GM23338 (cell line): Measurements from ENCODE around the gene UBTD1. TPM values are rescaled to one million over a fixed set of nuclear protein-coding genes. Genes with fewer than 3 reads are reported as not detected.

Source experiments
- ATAC-seq: fragments of 200-7000 bp; cut with Tn5 transposase; 3 replicates; pipeline ENCODE4 v1.9.1; 2020
- DNase-seq: peaks from one replicate; pipeline ENCODE4 v3.0.0-alpha.2; 2015; ENCODE audit warnings: low spot score
- H2AFZ ChIP-seq: fragments of 200-600 bp; sonication (generic); 2 replicates; pipeline ENCODE4 v1.8.0; 2016; ENCODE audit warnings: antibody characterized with exemption, mild to moderate bottlenecking, moderate library complexity
- H3F3A ChIP-seq: fragments of 200-600 bp; sonication (generic); replicated peaks from 2 replicates; pipeline ENCODE4 v1.8.0; 2017; ENCODE audit warnings: antibody characterized with exemption, mixed run types, low read depth
- H3K27ac ChIP-seq: fragments of 200-600 bp; sonication (generic); 2 replicates; pipeline ENCODE4 v1.6.1; 2016; ENCODE audit warnings: low read depth
- H3K27me3 ChIP-seq: fragments of 200-600 bp; sonication (generic); 2 replicates; pipeline ENCODE4 v1.8.0; 2016; ENCODE audit warnings: mild to moderate bottlenecking, mixed run types, moderate library complexity; ENCODE audit not compliant: insufficient read depth
- H3K36me3 ChIP-seq: fragments of 200-600 bp; sonication (generic); 2 replicates; pipeline ENCODE4 v1.8.0; 2016; ENCODE audit warnings: mild to moderate bottlenecking; ENCODE audit not compliant: insufficient read depth
- H3K4me1 ChIP-seq: fragments of 200-600 bp; sonication (generic); 2 replicates; pipeline ENCODE4 v1.8.0; 2016; ENCODE audit warnings: mild to moderate bottlenecking, moderate library complexity; ENCODE audit not compliant: insufficient read depth
- H3K4me2 ChIP-seq: fragments of 200-600 bp; sonication (generic); 2 replicates; pipeline ENCODE4 v1.7.1; 2017; ENCODE audit warnings: mixed run types
- H3K4me3 ChIP-seq: fragments of 200-600 bp; sonication (generic); 2 replicates; pipeline ENCODE4 v1.6.1; 2016; ENCODE audit warnings: mixed run types
- H3K79me2 ChIP-seq: fragments of 200-600 bp; sonication (generic); replicated peaks from 2 replicates; pipeline ENCODE4 v1.8.0; 2017; ENCODE audit warnings: mild to moderate bottlenecking; ENCODE audit not compliant: insufficient read depth
- H3K9me2 ChIP-seq: fragments of 200-600 bp; sonication (generic); 2 replicates; pipeline ENCODE4 v1.8.0; 2017; ENCODE audit not compliant: insufficient read depth
- H4K20me1 ChIP-seq: fragments of 200-600 bp; sonication (generic); replicated peaks from 2 replicates; pipeline ENCODE4 v1.8.0; 2017; ENCODE audit warnings: mild to moderate bottlenecking; ENCODE audit not compliant: insufficient read depth
- H3K27ac Mint-ChIP-seq: 2 replicates; pipeline ENCODE4 v1.8.0; 2020; ENCODE audit warnings: inconsistent platforms, mild to moderate bottlenecking, moderate library complexity, mixed read lengths
- H3K27me3 Mint-ChIP-seq: 3 replicates; pipeline ENCODE4 v1.8.0; 2022; ENCODE audit warnings: low read depth, mild to moderate bottlenecking, moderate library complexity, mixed read lengths, inconsistent platforms; ENCODE audit not compliant: insufficient read depth, poor library complexity
- H3K36me3 Mint-ChIP-seq: 3 replicates; pipeline ENCODE4 v1.8.0; 2021; ENCODE audit warnings: low read depth, mild to moderate bottlenecking, inconsistent platforms, moderate library complexity, mixed read lengths
- H3K4me1 Mint-ChIP-seq: 3 replicates; pipeline ENCODE4 v1.8.0; 2020; ENCODE audit warnings: mild to moderate bottlenecking, inconsistent platforms, mixed read lengths
- H3K4me3 Mint-ChIP-seq: 3 replicates; pipeline ENCODE4 v1.8.0; 2021; ENCODE audit warnings: moderate library complexity, mild to moderate bottlenecking, inconsistent platforms, mixed read lengths
- H3K9me3 Mint-ChIP-seq: 3 replicates; pipeline ENCODE4 v1.8.0; 2020; ENCODE audit warnings: moderate library complexity, mild to moderate bottlenecking, inconsistent platforms, mixed read lengths
- CREB1 ChIP-seq: fragments of 250-450 bp; sonication (Bioruptor Pico); IDR thresholded peaks from 2 replicates; pipeline ENCODE4 v1.5.0; 2020; ENCODE audit warnings: low read depth, mild to moderate bottlenecking, moderate library complexity
- EZH2 ChIP-seq: fragments of 200-600 bp; sonication (generic); IDR thresholded peaks from one replicate; pipeline ENCODE4 v1.8.0; 2017; ENCODE audit warnings: antibody characterized with exemption, mild to moderate bottlenecking, low read depth; ENCODE audit not compliant: unreplicated experiment
- EZH2phosphoT487 ChIP-seq: fragments of 200-600 bp; sonication (generic); IDR thresholded peaks from one replicate; pipeline ENCODE4 v1.8.1; 2018; ENCODE audit warnings: antibody characterized with exemption; ENCODE audit not compliant: unreplicated experiment
- JUNB ChIP-seq: IDR thresholded peaks from one replicate; pipeline ENCODE4 v1.6.1; 2016; ENCODE audit warnings: antibody characterized with exemption; ENCODE audit not compliant: unreplicated experiment
- NANOG ChIP-seq: IDR thresholded peaks from 2 replicates; pipeline ENCODE4 v1.6.1; 2016; ENCODE audit warnings: antibody characterized with exemption, borderline replicate concordance
- POLR2AphosphoS5 ChIP-seq: IDR thresholded peaks from 2 replicates; pipeline ENCODE4 v1.6.1; 2016; ENCODE audit warnings: antibody characterized with exemption, low read depth
- STAT1 ChIP-seq: IDR thresholded peaks from one replicate; pipeline ENCODE4 v1.6.1; 2016; ENCODE audit warnings: antibody characterized with exemption; ENCODE audit not compliant: unreplicated experiment
- ZNF114 ChIP-seq: fragments of 250-450 bp; sonication (Bioruptor Pico); IDR thresholded peaks from 2 replicates; pipeline ENCODE4 v1.5.0; 2020; ENCODE audit warnings: mild to moderate bottlenecking, moderate library complexity
- ZNF331 ChIP-seq: fragments of 250-450 bp; sonication (Bioruptor Pico); IDR thresholded peaks from 2 replicates; pipeline ENCODE4 v1.5.0; 2020; ENCODE audit warnings: low read depth, mild to moderate bottlenecking, moderate library complexity
- polyA plus RNA-seq: library from polyadenylated mRNA; unstranded; fragments of >200 nt; fragmentation: Nextera tagmentation; extraction: Ambion mirVana; gene quantifications from 2 replicates; pipeline ENCODE4 v1.2.1, GENCODE V29; 2016
- total RNA-seq: library from RNA; depleted of rRNA; stranded (reverse); fragments of >200 nt; shearing (Covaris generic); gene quantifications from 2 replicates; pipeline ENCODE4 v1.2.3, GENCODE V29; 2014
- TF ChIP-seq, protein P1 (sequence below): IDR thresholded peaks from 2 replicates; pipeline ENCODE4 v1.6.1; 2016; ENCODE audit warnings: antibody characterized with exemption
- TF ChIP-seq, protein P2 (sequence below), 2 experiments: fragments of 200-600 bp in 1 of 2; sonication (generic) in 1 of 2; conservative IDR thresholded peaks; 2 replicates each; pipeline versions ENCODE4 v1.5.1 to v1.6.1; 2016 to 2017; ENCODE audit warnings: antibody characterized with exemption in 2 of 2, low read depth in 2 of 2, mild to moderate bottlenecking in 2 of 2, moderate library complexity in 1 of 2
- TF ChIP-seq, protein P3 (sequence below): IDR thresholded peaks from one replicate; pipeline ENCODE4 v1.6.1; 2018; ENCODE audit warnings: antibody characterized with exemption; ENCODE audit not compliant: unreplicated experiment
- TF ChIP-seq, protein P4 (sequence below): fragments of 250-450 bp; sonication (Bioruptor Pico); IDR thresholded peaks from 2 replicates; pipeline ENCODE4 v1.5.0; 2020; ENCODE audit warnings: mild to moderate bottlenecking, moderate library complexity

The UBTD1 gene
- total and polyA plus RNA-seq, 2 experiments from 2014 or later, result 17.3 to 29.0 TPM

DNA sequence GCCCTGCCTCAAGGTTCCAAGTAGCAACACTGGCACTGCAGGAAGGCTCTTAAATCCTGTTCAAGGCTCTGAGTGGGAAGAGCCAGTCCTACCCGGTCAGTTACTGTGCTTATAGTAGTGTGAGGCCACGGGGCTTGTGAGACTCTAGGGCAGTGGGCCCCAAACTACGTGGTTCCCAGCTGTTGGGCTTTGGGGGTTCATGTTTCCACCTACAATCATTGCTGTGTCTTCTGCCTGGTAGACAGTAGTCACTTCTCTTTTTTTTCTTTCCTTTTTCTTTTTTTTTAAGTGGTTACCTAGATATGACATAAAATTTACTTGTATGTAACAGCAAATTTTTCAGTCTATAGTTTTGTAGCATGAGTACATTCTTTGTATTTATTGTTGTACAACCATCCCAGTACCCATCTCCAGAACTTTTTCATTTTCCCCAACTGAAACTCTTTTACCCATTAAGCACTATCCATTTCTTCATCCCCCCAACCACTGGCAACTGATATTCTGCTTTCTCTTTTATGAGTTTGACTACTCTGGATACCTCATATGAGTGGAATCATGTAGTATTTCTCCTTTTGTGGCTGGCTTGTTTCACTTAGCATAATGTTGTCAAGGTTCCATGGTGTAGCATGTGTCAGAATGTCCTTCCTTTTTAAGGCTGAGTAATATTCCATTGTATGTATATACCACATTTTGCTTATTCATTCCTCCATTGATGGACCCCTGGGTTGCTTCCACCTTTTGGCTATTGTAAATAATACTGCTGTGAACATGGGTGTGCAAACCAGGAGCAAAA is 7.7 kb downstream of the UBTD1 start:
- Histone ChIP-seq H3K27ac (no peak overlapping the region), H3F3A (no peaks in the 10 kb centered on the region), H4K20me1 (peaks cover 17% of the 10 kb centered on the region), H3K79me2 (peaks cover 88% of the 10 kb centered on the region), H3K4me1 (peaks cover 29% of the 10 kb centered on the region), H3K36me3 (no peaks in the 10 kb centered on the region), H3K4me2 (no peak overlapping the region), H3K4me3 (no peak overlapping the region), H3K27me3 (no peaks in the 10 kb centered on the region), H2AFZ (no peak overlapping the region), H3K9me2 (no peaks in the 10 kb centered on the region)
- DNase-seq, result no peak
- H3K9me3 Mint-ChIP-seq, result no peaks in the 10 kb centered on the region
- TF ChIP-seq JUNB (no peak), NANOG (no peak), ZNF331 (no peak), EZH2phosphoT487 (no peak), EZH2 (no peak), ZNF114 (CRISPR knock-in tag) (no peak), STAT1 (no peak), POLR2AphosphoS5 (no peak), CREB1 (CRISPR knock-in tag) (no peak)
- TF ChIP-seq, protein P1, sequence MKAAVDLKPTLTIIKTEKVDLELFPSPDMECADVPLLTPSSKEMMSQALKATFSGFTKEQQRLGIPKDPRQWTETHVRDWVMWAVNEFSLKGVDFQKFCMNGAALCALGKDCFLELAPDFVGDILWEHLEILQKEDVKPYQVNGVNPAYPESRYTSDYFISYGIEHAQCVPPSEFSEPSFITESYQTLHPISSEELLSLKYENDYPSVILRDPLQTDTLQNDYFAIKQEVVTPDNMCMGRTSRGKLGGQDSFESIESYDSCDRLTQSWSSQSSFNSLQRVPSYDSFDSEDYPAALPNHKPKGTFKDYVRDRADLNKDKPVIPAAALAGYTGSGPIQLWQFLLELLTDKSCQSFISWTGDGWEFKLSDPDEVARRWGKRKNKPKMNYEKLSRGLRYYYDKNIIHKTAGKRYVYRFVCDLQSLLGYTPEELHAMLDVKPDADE, result no peak
- TF ChIP-seq, protein P2, sequence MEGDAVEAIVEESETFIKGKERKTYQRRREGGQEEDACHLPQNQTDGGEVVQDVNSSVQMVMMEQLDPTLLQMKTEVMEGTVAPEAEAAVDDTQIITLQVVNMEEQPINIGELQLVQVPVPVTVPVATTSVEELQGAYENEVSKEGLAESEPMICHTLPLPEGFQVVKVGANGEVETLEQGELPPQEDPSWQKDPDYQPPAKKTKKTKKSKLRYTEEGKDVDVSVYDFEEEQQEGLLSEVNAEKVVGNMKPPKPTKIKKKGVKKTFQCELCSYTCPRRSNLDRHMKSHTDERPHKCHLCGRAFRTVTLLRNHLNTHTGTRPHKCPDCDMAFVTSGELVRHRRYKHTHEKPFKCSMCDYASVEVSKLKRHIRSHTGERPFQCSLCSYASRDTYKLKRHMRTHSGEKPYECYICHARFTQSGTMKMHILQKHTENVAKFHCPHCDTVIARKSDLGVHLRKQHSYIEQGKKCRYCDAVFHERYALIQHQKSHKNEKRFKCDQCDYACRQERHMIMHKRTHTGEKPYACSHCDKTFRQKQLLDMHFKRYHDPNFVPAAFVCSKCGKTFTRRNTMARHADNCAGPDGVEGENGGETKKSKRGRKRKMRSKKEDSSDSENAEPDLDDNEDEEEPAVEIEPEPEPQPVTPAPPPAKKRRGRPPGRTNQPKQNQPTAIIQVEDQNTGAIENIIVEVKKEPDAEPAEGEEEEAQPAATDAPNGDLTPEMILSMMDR (conservative IDR thresholded peaks at IDR 0.05; ENCODE audit: low read depth in 2 of 2), result no peak
- TF ChIP-seq, protein P3, sequence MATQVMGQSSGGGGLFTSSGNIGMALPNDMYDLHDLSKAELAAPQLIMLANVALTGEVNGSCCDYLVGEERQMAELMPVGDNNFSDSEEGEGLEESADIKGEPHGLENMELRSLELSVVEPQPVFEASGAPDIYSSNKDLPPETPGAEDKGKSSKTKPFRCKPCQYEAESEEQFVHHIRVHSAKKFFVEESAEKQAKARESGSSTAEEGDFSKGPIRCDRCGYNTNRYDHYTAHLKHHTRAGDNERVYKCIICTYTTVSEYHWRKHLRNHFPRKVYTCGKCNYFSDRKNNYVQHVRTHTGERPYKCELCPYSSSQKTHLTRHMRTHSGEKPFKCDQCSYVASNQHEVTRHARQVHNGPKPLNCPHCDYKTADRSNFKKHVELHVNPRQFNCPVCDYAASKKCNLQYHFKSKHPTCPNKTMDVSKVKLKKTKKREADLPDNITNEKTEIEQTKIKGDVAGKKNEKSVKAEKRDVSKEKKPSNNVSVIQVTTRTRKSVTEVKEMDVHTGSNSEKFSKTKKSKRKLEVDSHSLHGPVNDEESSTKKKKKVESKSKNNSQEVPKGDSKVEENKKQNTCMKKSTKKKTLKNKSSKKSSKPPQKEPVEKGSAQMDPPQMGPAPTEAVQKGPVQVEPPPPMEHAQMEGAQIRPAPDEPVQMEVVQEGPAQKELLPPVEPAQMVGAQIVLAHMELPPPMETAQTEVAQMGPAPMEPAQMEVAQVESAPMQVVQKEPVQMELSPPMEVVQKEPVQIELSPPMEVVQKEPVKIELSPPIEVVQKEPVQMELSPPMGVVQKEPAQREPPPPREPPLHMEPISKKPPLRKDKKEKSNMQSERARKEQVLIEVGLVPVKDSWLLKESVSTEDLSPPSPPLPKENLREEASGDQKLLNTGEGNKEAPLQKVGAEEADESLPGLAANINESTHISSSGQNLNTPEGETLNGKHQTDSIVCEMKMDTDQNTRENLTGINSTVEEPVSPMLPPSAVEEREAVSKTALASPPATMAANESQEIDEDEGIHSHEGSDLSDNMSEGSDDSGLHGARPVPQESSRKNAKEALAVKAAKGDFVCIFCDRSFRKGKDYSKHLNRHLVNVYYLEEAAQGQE, result no peak
- TF ChIP-seq, protein P4, sequence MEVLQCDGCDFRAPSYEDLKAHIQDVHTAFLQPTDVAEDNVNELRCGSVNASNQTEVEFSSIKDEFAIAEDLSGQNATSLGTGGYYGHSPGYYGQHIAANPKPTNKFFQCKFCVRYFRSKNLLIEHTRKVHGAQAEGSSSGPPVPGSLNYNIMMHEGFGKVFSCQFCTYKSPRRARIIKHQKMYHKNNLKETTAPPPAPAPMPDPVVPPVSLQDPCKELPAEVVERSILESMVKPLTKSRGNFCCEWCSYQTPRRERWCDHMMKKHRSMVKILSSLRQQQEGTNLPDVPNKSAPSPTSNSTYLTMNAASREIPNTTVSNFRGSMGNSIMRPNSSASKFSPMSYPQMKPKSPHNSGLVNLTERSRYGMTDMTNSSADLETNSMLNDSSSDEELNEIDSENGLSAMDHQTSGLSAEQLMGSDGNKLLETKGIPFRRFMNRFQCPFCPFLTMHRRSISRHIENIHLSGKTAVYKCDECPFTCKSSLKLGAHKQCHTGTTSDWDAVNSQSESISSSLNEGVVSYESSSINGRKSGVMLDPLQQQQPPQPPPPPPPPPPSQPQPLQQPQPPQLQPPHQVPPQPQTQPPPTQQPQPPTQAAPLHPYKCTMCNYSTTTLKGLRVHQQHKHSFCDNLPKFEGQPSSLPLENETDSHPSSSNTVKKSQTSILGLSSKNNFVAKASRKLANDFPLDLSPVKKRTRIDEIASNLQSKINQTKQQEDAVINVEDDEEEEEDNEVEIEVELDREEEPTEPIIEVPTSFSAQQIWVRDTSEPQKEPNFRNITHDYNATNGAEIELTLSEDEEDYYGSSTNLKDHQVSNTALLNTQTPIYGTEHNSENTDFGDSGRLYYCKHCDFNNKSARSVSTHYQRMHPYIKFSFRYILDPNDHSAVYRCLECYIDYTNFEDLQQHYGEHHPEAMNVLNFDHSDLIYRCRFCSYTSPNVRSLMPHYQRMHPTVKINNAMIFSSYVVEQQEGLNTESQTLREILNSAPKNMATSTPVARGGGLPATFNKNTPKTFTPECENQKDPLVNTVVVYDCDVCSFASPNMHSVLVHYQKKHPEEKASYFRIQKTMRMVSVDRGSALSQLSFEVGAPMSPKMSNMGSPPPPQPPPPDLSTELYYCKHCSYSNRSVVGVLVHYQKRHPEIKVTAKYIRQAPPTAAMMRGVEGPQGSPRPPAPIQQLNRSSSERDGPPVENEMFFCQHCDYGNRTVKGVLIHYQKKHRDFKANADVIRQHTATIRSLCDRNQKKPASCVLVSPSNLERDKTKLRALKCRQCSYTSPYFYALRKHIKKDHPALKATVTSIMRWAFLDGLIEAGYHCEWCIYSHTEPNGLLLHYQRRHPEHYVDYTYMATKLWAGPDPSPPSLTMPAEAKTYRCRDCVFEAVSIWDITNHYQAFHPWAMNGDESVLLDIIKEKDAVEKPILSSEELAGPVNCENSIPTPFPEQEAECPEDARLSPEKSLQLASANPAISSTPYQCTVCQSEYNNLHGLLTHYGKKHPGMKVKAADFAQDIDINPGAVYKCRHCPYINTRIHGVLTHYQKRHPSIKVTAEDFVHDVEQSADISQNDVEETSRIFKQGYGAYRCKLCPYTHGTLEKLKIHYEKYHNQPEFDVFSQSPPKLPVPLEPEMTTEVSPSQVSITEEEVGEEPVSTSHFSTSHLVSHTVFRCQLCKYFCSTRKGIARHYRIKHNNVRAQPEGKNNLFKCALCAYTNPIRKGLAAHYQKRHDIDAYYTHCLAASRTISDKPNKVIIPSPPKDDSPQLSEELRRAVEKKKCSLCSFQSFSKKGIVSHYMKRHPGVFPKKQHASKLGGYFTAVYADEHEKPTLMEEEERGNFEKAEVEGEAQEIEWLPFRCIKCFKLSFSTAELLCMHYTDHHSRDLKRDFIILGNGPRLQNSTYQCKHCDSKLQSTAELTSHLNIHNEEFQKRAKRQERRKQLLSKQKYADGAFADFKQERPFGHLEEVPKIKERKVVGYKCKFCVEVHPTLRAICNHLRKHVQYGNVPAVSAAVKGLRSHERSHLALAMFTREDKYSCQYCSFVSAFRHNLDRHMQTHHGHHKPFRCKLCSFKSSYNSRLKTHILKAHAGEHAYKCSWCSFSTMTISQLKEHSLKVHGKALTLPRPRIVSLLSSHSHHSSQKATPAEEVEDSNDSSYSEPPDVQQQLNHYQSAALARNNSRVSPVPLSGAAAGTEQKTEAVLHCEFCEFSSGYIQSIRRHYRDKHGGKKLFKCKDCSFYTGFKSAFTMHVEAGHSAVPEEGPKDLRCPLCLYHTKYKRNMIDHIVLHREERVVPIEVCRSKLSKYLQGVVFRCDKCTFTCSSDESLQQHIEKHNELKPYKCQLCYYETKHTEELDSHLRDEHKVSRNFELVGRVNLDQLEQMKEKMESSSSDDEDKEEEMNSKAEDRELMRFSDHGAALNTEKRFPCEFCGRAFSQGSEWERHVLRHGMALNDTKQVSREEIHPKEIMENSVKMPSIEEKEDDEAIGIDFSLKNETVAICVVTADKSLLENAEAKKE, result no peak
- peak; percentile 44 for ATAC-seq
- no peak overlapping the region for H3K4me3 Mint-ChIP-seq
- no peaks in the 10 kb centered on the region for H3K36me3 Mint-ChIP-seq
- peaks cover 4% of the 10 kb centered on the region for H3K27me3 Mint-ChIP-seq
- H3K4me1 Mint-ChIP-seq, result peaks cover 13% of the 10 kb centered on the region
- no peak overlapping the region for H3K27ac Mint-ChIP-seq
